ENCODE data around the gene ZFYVE19.

ZFYVE19 gene, protein sequence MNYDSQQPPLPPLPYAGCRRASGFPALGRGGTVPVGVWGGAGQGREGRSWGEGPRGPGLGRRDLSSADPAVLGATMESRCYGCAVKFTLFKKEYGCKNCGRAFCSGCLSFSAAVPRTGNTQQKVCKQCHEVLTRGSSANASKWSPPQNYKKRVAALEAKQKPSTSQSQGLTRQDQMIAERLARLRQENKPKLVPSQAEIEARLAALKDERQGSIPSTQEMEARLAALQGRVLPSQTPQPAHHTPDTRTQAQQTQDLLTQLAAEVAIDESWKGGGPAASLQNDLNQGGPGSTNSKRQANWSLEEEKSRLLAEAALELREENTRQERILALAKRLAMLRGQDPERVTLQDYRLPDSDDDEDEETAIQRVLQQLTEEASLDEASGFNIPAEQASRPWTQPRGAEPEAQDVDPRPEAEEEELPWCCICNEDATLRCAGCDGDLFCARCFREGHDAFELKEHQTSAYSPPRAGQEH

DNA sequence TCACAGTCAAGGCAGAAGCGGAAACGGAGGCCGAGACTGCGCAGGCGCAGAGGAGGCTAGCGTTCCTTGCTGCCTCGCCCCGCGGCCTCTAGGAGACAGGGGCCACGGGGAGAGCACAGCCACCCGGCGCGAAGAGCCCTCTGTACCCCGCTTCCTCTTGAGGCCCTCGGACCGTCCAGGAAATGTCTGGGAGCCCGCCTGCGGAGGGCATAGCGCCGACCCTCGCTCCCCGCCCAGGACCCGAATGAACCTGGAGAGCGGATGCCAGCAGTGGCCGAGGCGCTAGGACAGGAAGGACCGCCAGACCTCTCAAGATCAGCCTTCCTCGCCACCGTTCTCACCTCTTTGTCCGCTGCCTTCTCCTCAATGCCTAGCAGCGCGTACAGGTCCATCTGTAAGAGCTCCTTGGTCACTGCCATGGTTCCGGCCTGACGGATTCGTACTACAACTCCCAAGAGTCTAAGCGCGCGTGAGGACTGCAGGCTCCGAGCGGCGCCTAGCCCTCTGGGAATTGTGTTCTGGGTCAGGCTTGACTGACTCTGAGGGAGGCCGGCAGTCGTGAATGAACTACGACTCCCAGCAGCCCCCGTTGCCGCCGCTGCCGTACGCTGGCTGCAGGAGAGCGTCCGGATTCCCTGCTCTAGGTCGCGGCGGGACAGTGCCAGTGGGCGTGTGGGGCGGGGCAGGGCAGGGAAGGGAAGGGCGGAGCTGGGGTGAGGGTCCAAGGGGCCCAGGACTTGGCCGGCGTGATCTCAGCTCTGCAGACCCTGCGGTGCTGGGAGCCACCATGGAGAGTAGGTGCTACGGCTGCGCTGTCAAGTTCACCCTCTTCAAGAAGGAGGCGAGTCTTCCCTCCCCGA, at the start of gene ZFYVE19, which contains the start of gene DNAJC17:
Gene ZFYVE19 (plus strand): TSS at position 62 of the 860 bp plus-strand sequence. CDS start 501 bp downstream, at position 563.
Gene DNAJC17 (minus strand): TSS at position 446 of the 860 bp plus-strand sequence. CDS start 27 bp downstream, at position 419.
- peak; percentile 98 for DNase-seq (ENCODE audit: low spot score)

DNA sequence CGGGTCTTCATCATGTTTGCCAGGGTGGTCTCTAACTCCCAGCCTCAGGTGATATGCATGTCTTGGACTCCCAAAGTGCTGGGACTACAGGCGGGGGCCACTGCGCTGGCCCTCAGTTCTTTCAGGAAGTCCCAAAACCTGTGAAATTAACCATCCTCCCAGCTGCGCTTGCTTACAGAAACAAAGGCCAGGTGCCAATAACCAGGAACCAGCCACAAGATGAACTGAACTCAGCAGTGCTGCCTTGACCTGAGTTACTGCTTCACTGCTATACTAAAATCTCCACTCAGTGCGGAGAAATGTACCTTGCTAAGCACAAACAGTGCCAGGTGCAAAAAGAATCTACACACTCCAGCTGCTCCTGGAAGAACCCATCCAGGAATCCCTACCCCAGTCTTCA, 46.9 kb upstream of the ZFYVE19 start:
- DNase-seq (ENCODE audit: low spot score): no peak

DNA sequence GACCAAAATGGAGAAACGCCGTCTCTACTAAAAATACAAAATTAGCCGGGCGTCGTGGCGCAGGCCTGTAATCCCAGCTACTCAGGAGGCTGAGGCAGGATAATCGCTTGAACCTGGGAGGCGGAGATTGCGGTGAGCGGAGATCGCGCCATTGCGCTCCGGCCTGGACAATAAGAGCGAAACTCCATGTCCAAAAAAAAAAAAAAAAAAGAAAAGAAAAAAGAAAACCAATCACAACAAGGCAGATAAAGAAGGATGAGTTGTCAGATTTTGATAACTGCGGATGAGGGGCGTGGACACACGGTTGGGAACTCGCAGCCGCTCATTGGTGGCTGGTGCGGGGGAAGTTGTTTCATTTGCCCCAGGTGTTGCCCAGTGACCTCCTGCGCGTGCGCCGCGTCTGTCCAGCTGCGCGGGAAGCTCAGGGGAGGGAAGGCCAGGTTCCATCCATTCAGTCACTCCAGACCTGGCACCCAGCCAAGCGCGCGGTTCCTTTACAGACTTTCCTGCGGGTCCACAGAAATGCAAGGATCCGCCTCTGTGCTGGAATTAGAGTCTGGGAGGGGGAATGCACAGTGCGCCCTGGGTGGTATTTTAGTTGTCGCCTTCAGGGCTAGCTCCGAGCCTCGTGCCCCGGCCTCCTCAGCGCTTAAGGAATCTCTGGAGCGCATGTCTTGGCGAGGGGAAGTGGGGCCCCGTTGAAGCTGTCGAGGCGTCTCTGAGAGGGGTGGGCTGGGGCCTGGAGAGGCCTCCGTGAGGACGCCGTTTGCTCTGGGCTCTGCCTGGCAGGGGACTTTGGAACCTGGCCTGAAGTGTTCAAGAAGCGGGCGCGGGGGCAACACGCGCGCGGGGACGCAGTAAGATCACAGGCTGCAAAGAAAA, 43.7 kb upstream of the ZFYVE19 start:
- no peak for DNase-seq (ENCODE audit: low spot score)

DNA sequence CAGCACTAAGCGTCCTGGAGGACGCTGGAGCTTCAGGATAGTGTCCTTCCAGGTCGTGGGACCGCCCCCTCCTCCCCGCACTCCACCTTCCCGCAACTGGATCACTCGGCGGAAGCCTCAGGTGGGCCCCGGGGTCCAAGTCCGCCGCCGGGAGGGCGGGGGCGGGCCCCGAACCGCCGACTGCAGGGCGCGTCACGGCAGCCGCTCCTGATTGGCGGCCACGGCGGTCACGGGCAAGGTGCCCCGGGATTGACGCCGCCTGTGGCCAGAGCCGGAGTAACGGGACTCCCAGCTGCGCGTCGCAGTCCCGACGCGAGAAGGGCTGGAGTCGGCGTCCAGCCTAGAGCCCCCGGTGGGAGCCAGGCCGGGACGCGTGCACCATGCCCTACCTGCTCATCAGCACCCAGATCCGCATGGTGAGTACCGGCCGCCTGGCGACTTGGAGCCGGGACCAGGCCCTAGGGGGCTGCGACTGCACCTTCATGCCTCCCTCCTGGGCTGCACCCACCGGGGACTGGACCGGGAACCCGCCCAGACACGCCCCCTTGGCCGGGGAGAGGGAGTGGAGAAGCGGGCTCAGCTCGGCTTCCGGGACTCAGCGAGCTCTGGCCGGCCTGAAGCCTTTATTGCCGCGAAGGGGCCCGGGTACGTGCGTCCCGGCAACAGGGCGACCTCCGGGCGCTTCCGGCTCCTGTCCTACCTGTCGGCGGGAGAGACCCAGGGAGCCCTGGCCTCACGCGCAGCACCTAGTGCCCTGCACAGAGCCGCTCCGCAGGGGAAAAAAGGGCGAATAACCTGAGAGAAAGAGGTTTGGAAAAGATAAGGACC, 42.9 kb upstream of the ZFYVE19 start, which contains the start of gene GCHFR:
Gene GCHFR (plus strand): TSS at position 268 of the 828 bp plus-strand sequence. CDS start 113 bp downstream, at position 381.
- peak; percentile 77 for DNase-seq (ENCODE audit: low spot score)

DNA sequence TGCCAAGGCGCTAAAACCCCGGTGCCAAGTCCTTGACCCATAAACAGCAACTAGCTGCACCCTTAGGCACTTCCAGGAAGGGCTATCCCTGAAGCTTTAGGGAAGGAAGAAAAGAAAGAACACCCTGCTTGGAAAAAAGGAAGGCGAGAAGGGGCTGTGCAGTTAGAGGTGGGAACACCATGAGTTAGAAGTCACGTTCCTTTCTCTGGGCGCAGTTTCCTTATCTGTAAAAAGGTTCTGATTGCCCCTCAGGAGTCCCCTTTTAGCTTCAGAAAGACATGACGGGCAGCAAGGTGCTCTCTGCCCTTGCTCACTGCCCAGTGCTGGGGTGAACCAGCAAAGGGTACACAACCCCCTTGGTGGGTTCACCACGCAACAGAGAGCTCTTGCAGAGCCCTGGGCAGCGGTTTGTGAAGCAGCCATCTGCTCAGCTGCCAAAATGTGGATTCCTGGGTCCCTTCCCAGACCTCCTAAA, 42.2 kb upstream of the ZFYVE19 start:
- peak; percentile 50 for DNase-seq (ENCODE audit: low spot score)

DNA sequence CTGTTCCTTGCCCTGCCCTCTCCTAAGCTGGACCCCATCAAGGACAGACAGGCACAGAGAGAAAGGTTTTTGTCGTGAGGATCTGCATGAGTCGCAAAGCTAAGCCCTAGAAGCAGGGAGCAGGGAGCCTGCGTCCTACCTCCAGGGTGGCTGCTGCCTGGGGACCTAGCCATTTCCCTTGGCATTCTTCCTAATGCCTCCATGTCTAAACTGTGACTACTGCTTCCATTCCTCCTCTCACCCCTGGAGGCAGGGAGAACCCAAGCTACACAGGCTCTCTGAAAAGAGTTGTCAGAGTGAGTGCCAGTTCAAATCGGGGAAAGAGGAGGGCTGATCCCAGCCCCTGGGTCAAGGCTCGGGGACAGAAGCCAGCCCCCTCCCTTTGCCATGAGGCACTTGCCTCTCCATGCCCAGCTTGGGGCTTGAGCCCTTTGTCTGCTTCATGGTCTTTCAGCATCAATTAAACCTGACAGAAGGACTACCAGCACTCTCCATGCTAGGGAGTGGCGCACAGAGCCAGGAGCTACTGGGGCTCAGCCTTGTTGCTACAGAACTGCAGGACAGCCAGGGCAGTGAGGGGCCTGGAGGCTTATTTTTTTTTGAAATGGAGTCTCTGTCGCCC, 40.6 kb upstream of the ZFYVE19 start:
- DNase-seq (ENCODE audit: low spot score): no peak

DNA sequence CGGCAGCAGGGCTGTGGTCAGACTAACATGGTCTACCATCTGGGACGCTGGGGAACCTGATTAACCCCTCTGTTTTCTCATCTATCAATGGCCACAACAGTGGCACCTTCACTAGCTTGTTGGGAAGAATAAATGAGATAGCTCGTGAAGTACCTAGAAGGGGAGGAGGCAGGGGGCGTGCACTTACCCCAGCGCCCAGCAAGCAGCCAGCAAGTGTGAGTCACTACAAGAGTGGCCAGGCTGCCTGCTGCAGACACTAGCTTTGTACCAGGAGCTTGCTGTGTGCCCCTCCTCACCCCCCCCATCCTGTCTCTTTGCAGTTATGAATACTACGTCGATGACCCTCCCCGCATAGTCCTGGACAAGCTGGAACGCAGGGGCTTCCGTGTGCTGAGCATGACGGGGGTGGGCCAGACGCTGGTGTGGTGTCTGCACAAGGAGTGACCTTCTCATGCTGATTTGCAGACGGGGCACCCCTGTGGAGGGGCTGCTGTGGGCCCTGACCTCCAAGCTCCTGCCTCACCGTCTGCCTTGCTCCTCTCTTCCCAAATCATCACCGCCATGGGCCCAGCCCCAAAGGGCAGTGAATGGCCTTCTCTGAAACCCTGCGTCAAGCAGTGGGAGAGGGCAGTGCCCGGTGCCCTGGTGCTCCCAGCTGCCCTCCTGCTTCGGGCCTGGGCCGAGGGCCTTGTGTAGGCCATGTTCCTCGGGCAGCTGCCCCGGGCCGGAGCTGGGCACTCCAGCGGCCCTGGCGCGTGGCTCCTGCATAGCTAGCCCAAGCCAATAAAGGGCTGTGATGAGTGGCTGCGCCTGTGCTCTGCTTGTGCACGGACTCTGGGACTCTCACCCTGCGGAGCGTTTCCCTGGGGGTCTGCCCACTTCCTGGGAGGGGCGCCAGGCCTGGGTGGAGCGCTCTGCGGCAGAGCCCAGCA, 39.7 kb upstream of the ZFYVE19 start:
- no peak for DNase-seq (ENCODE audit: low spot score)

DNA sequence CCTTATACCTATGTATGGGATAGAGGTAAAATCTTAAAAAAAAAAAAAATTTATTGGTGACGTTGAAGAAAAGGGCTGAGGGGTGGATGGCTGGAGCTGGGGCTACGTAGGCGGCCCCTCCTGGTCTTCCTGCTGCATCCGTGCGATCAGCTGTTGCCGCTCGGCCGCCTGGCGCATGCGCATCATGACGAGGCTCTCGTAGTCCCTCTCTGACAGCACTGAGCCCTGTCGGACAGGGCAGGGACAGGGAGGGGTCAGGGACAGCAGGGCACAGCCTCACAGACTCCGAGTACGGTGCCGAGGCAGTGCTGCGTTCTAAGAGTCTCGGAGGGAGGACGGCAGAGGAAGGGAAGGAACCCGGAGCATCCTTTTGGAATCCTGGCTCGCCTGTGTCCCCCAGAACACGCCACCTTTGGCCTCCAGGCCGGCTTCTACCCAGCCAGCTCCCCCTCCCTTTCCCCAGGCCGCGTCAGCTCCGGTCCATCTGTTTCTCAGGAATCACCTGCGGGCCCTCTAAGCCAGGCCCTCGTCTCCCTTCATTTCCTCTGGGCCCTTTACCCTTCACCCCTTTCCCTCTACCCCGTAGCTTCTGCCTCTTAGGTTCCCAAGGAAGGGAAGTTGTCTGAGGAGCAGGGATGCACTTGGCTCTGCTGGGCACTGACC, 38.9 kb upstream of the ZFYVE19 start:
- no peak for DNase-seq (ENCODE audit: low spot score)

DNA sequence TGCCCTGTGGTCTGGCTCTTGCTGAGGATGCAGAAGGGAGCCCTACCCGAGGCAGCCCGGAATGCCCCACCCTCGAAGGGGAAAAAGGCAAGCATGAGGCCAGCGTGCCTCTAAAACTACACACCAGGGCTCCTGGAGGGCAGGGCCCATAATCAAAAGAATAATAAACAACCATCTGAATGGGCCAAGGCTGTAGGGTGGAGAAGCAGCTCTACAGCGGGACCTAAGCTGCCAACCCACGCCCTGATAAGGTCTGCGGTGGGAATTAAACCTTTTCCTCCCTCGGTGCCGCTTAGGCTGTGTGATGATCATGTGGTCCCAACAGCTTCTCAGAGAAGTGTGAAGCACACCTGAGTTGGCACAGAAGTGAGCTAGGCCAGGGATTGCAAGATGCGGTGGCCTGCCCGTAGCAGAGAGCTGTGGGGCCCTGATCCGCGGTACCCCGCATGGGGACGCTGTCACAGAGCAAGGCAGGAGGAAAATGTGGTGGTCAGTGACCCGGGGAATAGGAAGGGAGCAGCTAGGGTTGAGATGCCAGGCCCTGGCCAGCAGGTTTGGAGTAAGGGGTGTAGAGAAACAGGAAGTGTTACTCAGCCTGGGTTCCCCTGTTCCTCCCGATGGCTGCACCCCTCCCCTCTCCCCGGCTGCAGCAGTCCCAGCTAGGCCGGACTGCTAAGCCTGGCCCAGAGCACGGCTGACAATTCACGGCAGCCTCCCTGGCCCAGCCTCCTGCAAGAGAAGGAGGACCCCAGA, 38.2 kb upstream of the ZFYVE19 start:
- DNase-seq (ENCODE audit: low spot score): peak; percentile 40

DNA sequence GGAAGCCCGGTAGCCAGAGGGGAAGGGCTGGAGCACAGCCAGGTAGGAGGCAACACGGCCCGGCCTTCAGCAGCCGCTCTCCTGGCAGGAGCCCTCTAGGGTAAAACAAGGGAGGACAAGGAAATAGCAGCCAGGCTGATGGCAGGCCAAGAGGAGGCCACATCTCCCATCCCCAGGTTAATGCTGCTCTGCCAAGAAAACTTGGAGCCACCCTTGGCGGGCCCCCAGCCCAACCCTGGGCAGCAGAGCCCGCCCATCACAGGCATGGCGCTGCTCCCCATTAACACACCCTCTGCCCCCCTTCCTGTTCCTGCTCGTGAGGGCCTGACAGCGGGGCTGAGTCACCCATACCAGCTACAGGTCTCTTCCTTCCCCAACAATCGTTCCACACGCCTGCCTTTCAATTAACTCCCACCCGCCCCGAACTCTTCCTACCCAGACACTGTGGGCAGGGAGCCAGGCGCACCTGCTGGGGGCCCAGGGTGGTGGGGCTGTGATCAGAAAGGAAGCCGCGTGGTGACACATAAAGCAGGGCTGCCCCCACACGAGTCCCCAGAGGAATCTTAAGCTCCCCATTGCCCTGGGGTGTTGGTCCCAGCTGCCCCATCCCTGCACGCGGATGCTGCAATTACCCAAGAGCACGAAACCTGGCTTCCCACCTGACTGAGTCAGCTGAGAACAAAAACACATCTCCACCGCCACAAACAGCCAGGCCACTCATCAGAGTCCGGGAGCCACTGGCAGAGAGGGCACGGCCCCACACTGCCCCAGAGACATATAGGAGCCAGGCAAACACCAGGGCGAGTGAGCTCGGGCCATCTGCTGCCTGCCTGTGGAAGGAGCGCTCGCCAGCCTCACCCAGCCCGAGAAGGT, 37.4 kb upstream of the ZFYVE19 start, which contains the start of gene C15orf62:
Gene C15orf62 (plus strand): TSS at position 707 of the 873 bp plus-strand sequence. CDS start 516 bp downstream, outside the sequence.
- peak; percentile 96 for DNase-seq (ENCODE audit: low spot score)

DNA sequence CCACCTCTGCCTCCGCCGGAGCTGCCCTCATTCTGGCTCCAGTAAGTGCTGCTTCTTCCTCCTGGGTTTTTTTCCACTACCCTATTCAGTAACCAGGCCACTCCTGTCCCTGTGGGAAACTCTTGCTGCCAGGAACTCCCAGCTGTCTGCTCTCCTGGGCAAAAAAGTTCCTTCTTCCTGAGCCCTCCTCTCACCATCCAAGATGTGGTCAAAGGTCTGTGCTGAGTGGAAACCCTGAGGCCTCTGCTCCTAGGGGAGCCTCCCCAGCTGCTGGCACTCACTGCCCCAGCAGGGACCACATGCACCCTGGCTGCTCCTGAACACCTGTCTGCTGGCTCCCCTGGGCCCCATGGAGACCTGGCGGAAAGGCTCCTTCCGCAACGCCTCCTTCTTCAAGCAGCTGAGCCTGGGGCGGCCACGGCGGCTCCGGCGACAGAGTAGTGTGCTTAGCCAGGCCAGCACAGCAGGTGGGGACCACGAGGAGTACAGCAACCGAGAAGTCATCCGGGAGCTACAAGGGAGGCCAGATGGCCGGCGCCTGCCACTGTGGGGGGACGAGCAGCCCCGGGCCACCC, 36.7 kb upstream of the ZFYVE19 start:
- peak; percentile 90 for DNase-seq (ENCODE audit: low spot score)

DNA sequence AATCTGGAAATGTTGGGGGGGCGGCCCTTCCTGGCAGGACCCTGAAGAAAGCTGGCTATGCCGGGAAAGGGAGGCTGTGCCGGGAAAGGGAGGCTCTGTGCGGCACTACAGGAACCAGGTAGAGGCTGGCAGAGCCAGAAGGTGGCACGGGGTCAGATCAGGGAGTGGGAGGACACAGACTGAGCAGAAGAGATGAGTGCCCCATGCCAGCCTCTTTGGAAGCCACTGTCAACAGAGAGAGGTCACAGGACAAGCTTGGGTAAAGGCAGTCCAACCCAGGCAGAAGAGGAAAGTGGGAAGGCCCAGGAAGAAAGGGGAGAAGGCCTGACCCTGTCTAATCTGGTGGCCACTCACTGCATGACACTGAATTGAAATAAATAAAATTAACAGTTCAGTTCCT, 35.6 kb upstream of the ZFYVE19 start:
- no peak for DNase-seq (ENCODE audit: low spot score)

DNA sequence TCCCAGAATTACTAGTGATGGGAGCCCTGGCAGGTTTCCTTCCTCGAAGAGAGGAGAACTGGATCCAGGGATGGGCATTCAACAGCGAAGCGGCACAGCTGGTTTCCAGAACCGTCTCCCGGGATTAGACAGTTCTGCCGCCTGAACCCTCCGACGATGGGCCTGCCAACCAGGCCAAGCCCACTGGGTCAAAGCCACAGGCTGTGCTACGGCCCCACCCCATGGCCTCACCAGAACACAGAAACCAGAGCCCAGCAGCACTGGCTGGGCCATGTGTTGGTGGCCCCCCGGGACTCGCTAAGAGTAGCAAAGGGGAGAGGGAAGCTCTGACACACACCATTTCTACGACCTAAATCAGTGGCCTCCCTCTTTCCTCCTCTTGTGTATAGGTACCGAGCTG, 34.9 kb upstream of the ZFYVE19 start:
- no peak for DNase-seq (ENCODE audit: low spot score)

DNA sequence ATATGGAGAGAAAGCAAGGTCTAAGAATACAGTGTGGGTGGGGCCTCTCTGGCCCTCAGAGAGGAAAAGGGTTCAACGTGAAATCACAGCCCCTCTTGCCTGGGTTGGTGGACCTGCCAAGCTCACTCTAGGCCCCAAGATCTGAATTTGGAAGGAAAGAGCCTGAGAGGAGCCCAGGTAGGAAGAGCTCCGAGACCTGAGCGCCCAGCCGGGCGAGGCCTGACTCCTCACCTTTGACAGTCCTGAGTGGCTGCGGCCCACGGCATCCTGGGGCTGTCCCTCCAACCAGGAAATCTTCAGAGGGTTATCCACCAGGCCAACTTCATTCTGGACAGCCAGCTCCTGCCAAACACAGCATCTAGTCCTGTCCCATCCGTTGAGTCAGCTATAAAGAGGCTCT, 33.4 kb upstream of the ZFYVE19 start:
- DNase-seq (ENCODE audit: low spot score): no peak

DNA sequence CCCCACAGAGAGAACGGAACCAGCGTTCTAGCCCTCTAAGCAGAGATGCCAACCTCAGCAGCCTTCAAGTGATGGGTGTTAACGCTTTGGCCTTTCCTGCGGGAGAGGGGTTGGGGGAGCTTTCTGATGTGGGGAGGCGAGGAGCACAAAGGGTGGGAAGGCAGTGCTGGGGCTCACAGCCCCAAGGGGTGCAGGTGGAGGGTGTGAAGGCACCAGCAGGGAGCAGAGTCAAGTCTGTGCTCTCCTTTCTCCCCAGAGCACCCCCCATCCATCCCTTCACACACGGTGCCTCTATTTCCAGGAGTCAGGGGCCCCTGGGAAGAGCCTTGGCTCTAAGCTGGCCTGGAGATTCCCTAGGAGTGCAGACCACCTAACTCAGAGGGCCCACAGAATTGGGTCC, 33.0 kb upstream of the ZFYVE19 start:
- no peak for DNase-seq (ENCODE audit: low spot score)

DNA sequence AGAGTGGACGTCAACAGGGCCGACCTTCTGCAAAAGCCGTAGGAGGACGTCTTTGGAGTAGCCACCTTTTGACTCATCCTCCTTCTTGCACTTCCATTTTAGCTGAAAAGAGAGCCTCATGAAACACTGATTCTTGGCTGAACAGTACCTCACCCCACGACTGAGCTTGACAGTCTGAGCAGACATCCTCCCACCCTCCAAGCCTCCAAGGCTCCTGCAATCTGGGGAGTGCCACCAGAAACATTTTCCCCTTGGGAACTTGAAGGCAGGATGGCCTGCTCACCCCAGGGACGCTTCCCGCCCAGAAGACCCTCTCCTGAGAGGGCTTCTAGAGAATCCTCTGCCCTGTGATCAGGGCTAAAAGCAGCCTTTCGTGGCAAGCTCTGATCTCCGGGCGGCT, 31.9 kb upstream of the ZFYVE19 start:
- DNase-seq (ENCODE audit: low spot score): no peak
